ENCODE measurements around the gene MAN2A1.

DNA sequence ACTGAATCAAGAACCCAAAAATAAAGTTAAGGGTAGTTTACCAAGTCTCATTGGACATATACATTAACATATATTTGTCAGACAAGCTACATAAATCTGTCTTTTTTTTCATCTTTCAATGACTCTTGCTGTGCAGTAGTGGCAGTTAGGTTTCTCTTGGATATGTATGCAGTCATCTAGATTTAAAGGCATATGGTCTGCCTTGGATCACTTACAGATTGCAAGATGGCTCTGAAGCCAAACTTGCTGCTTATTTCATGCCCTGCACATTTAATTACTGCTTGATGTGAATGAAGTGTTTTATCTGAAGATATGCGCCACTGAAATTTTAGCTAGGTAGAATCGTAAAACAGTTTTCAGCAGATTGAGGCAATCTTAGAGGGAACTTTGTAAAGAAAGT, 18.6 kb upstream of the MAN2A1 start:
- TF ChIP-seq EZH2phosphoT487 (IDR thresholded peaks at IDR 0.05; ENCODE audit: insufficient read depth, low read depth) (no peak), EZH2 (IDR thresholded peaks at IDR 0.05; ENCODE audit: insufficient read depth, poor library complexity, severe bottlenecking) (no peak)
